GM20000 (cell line): ENCODE results near the gene MYO1D.

Experiments used
- DNase-seq: peaks from one replicate; pipeline ENCODE4 v3.0.0; 2012; ENCODE audit warnings: low spot score
- CTCF ChIP-seq: IDR thresholded peaks from 2 replicates; pipeline ENCODE4 v1.5.1; 2012; ENCODE audit warnings: mild to moderate bottlenecking, control low read depth; ENCODE audit errors: extremely low read depth, missing control alignments

The MYO1D gene

DNA sequence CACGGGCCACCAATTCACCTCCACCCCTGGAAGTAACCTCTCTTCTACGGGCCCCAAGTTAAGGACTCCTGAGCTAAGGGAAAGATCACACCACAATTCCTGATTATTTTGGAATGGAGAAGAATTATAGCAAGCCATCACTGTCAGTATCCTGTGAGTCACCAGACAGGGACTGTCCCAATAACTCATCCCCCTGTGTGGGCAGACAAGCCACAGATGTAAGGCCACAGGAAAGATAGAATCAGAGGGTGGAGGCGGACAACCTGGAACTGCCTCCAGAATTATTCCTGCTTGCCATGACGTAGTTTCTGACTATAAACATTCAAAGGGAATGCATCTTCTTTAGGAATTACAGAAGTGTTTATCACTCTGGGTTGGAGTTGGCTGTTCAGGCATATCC, 5.8 kb upstream of the MYO1D start:
- DNase-seq = no peak

GRCh38 chr17:32882029-32882428, 5.1 kb upstream of the MYO1D start:
- no peak for DNase-seq
- no peak for TF ChIP-seq CTCF

More for the DNA sequence above, 5.8 kb upstream of the MYO1D start:
- TF ChIP-seq CTCF = no peak

GRCh38 chr17:32880671-32881453, 3.9 kb upstream of the MYO1D start:
- no peak for TF ChIP-seq CTCF
- DNase-seq = peak; percentile 35

- DNase-seq = no peak
- no peak for TF ChIP-seq CTCF
These were observed 2.2 kb upstream of the MYO1D start for GRCh38 chr17:32879134-32879533.

GRCh38 chr17:32878211-32878610, 1.3 kb upstream of the MYO1D start:
- TF ChIP-seq CTCF = no peak
- DNase-seq = no peak

DNA sequence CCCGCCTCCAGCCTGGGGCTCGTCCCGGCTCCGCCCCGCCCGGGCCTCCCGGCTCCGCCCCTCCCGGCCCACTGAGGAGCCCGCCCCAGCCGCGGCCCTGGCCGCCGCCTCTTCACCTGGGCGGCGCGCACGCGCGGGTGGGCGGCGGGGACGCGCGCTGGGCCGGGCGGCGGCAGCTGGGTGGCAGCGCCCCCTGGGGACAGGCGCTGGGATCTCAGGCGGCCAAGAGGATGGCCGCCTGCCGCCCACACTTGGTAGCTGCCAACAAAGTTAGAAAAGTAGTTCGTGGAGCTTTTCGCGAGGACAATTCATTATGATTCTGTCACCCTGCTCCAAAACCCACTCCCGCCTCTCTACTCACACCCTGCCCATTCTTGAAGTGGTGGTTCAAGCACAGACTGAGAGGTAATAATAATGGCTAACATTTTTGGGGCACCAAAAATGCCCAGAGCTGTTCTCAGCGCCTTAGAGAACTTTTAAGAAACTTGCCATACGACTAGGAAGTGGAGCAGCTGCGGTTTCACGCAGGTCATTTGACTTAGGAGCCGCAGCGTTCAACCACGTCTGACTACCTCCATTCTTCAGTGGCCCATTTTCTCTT, 340 bp upstream of the MYO1D start:
- DNase-seq = peak; percentile 98
- TF ChIP-seq CTCF = peak; percentile 89

DNA sequence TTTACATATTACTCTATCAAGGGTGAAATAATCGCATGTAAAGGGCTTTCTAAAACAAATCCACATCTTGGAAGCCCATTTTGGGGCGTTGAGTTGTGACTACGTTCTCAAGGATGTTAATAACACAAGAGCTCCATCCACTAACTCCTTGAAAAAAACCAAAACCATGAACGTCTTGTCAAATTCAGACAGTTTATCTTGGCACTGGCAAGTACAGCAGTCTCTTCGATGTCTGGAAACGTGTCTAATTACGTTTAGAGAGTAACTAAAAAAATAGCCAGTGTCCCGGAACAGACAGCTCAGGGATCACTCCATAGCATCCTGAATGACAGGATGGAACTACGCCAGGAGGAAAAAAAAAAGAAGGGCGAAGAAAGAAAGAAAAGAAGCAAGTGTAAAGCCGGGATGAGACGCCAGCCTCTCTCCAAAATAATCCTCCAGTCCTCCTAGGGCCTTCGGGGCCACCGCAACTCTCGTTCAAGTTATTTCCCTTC, 954 bp downstream of the MYO1D start:
- no peak for DNase-seq
- no peak for TF ChIP-seq CTCF
